GDM1 (cell line): ENCODE data around the gene ATG4C.

ENCODE experiments used
- DNase-seq: peaks from one replicate; lab custom pipeline; 2025; lab: John Stamatoyannopoulos, UW

ATG4C gene

DNA sequence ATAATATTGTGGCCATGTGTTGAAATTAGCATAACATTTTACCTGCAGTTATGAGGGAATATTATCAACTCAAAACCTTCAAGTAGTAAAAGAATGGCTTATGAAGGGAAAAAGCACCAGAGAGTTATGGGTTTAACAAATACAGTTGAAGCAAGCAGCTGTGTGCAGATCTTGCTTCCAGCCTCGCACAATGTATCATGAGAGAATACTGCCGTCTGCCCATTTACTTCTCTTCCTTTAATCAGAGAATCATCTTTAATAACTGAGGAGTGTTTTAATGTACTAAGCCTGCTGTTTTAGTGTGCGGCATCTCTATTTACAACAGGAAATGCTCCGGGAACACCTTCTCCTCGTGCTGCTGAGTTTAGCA lies 120.9 kb downstream of the ATG4C start:
- DNase-seq = no peak

DNA sequence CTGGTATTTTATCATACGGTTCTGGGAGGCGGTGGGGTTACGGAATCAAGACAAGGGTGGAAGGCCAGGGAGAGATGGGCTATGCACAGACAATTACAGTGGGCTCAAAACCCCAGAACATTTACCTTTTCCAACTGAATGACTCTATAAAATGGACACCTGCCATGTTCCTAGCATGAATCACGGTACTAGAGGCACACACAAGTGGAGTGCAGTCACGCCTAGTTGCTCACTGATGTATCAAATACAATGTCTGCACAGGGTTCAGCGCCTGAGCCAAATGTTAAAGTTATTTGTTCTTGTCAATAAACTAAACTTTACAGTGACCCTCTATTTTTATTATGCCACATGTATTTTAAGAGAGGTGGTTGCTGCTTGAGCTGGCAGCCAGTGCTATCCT lies 121.4 kb downstream of the ATG4C start:
- DNase-seq = no peak

DNA sequence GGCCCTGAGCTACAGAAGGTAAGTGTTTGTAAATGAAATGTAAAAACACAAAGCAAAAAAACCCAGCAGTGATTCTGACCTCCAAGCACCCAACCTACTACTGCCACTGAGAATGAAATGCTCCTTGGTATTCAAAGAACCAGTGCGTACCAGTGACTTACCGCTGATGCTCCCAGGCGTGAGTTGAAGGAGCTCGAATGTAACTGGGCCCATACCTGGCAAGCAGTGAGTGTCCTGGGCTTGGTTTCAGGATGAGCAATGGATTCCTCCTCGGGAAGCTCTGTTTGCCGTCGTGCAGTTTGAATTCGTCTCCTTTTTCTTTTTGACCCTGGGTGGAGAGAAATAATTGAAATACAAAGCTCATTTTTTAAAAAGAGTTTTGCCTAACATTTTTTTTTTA lies 121.9 kb downstream of the ATG4C start:
- no peak for DNase-seq

DNA sequence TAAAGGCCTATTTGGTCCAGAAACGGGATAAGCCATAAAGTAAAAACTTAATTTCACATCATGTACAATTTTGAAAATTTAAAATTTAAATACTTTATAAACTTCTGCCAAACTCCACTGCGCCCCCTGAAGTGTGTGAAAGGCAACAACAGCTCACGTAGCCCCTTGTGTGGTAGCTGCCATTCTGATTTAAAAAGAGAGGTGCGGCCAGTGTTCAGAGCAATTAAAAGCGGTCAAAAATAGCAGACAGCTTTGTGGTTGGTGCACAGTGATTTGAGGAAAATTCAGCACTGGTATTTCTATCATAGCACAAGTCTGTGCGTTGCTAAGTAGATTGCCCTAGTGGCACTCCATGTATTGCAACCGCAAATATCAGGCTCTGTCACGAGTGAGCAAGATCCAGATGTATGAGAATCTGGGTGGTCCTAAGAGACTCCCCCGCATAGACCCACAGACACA lies 122.5 kb downstream of the ATG4C start:
- DNase-seq = no peak

DNA sequence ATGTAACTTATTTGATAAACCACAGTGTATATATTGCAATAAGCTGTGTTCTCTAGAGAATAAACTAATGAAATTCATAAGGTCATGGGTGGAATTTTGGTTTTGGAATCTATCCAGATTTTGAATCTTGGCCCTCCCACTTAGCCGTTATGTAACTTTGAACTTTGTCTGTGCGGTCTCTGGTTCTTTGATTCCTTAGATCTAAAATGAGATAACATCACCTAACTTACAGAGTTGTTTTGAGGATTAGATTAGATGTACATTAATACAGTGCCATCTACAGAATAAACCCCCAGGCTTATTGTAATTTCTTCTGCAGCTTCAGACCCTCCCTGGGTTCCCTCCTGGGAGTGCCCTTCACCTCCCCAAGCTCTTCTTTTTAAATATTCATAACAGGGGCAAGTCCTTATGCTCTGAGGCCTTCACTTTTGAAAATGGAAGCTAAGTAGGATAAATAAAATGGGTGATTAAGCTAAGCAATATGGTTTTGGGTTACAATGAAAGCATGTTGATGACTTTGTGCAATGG lies 124.3 kb downstream of the ATG4C start:
- DNase-seq = no peak

DNA sequence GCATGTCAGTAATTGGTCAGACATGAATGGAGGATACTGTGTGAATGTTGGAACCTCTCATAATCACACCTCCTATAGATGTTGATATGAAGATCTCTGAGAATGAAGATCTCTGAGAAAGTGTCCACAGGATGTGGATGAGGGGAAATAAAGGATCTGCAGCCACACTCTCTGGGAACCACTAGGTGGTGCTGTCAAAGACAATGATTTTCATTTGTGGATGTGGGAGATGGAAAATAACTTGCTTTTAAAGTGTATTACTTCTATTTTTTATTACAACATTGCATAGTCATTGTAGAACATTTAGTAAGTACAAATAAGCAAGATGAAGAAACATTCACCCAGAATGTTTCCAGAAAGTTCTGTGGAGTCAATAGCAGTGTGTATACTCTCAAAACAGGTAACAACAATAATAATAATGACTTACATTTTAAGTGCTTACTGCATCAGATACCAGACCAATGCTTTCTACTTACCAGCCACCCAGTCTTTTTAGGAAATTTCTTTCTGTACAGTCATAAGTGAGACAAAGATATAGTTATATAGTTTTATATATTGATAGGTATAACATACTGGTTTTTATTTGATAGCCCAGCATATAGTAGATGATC lies 128.2 kb downstream of the ATG4C start:
- DNase-seq = no peak
